ENCODE data around the gene NCKAP5L.

Gene NCKAP5L

GRCh38 chr12:49792976-49793580 is 35.1 kb downstream of the NCKAP5L start:
- TF ChIP-seq CTCF (IDR thresholded peaks at IDR 0.05; ENCODE audit: extremely low read depth, missing control alignments), result no peak
- no peak for DNase-seq (ENCODE audit: low spot score)

DNA sequence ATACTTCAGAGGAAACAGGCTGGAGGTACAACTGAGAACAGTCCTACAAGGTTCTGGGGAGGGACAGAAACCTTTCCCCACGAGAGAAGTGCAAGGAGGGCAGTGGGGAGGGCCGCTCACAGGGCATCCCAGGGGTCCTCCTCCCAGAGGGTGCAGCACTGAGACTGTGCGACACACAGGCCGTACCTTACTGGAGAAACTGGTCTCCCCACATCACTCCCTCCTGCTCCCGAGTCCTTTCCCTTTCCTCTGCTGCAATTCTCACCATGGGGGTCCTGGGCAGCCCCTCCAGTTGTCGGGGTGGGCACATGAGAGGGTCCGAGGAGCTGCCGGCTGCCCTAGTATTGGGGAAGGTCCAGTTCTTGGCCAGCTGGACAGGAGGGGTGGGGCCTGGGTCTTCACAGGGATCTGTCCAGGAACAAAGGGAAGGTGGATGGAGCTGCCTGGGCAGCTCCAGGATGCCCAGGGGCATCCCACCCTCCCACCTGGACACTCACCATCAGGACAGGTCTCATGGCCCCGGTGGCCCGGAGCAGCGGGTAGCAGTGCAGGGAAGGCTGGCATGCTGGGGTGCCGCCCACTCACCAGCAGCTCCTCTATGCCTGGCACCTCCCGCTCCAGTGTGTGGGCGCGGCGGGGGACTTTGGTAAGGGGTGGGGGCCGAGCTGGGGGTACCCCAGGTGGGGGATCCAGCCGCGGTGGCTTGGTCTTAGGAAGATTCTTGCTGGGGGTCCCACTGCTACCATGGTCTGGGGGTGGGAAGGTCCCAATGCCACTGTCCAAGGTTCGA is 35.8 kb downstream of the NCKAP5L start:
- no peak for DNase-seq (ENCODE audit: low spot score)
- no peak for TF ChIP-seq CTCF (IDR thresholded peaks at IDR 0.05; ENCODE audit: extremely low read depth, missing control alignments)

- TF ChIP-seq CTCF (IDR thresholded peaks at IDR 0.05; ENCODE audit: extremely low read depth, missing control alignments), result no peak
These were observed 36.5 kb downstream of the NCKAP5L start for GRCh38 chr12:49791700-49792099.

DNA sequence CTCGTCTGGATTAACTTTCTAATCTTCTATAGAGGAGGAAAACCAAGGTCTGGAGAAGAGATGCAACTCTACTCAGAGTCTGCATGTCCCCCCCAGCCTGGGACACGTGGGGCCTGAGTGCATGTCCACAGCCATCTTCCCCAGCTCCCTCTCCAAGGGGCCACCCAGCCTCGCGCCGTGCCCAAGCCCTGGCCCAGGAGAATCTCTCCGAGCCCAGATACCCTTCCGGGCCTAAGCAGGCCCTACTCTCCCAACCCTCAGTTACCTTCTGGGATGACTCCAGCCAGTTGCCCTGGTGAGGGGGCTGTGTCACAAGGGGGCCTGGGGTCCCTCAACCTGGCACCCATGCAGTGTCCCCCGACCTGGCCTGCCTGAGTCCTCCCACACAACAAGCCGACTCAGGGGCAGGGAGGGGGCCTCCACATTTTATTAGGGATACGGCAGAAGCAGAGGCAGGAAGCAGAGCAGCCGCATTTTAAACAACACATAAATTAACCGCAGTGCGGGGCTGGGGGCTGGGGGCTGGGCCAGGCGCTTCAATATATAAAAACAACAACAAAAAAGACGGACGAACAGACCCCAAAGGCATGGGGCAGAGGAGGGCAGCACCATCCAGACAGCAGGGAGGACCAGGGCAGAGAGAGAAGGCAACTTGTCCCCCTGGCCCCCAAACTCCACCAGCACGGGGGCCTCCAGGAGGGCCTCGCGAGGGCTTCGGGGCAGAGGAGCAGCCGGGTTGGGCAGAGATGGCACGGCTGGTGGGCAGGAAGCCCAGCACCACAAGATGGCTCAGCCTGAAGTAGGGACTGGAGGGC is 37.3 kb downstream of the NCKAP5L start:
- no peak for DNase-seq (ENCODE audit: low spot score)
- no peak for TF ChIP-seq CTCF (IDR thresholded peaks at IDR 0.05; ENCODE audit: extremely low read depth, missing control alignments)

More at GRCh38 chr12:49791700-49792099, 36.5 kb downstream of the NCKAP5L start:
- no peak for DNase-seq (ENCODE audit: low spot score)

DNA sequence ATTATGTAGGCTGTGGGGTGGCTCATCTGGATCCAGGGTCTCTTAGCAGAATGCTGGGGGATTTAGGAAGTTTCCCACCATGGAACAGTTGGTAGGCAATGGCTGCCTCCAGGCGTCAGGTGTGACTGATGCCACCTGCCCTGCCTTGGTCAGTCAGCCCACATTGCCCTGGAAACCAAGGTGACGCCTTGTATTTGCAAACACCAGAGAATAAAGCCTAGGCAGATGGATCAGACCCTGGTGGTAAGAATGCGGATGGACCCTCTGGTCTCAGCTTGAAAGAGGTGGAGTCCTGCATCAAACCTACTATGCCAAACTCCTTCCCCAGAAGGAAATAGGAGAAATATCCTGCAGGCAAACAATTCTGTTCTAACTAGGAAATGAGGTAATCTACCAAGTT is 38.2 kb downstream of the NCKAP5L start:
- no peak for DNase-seq (ENCODE audit: low spot score)
- no peak for TF ChIP-seq CTCF (IDR thresholded peaks at IDR 0.05; ENCODE audit: extremely low read depth, missing control alignments)

GRCh38 chr12:49787672-49788071 is 40.5 kb downstream of the NCKAP5L start:
- TF ChIP-seq CTCF (IDR thresholded peaks at IDR 0.05; ENCODE audit: extremely low read depth, missing control alignments), result no peak
- DNase-seq (ENCODE audit: low spot score), result no peak
